Effector CD8-positive, alpha-beta T cell (primary cell): ENCODE data around the gene SNRNP35.
"Not testable (repeated sequence)": the region's sequence is repeated elsewhere in the genome, so short reads cannot be mapped to it uniquely, and the experiment has no call there.

Experiments
- DNase-seq: peaks from one replicate; lab custom pipeline; 2025; lab: John Stamatoyannopoulos, UW

The SNRNP35 gene

GRCh38 chr12:123449249-123449733, 8.6 kb upstream of the SNRNP35 start:
- no peak for DNase-seq

GRCh38 chr12:123449856-123450255, 8.1 kb upstream of the SNRNP35 start:
- no peak for DNase-seq

GRCh38 chr12:123450636-123451035, 7.3 kb upstream of the SNRNP35 start:
- DNase-seq = no peak

- DNase-seq = not testable (repeated sequence)
These were observed 5.7 kb upstream of the SNRNP35 start for GRCh38 chr12:123452276-123452550.

GRCh38 chr12:123453165-123453564, 4.8 kb upstream of the SNRNP35 start:
- no peak for DNase-seq

GRCh38 chr12:123463174-123463573, 5.2 kb downstream of the SNRNP35 start:
- DNase-seq = not testable (repeated sequence)

- DNase-seq = no peak
These were observed 7.1 kb downstream of the SNRNP35 start for GRCh38 chr12:123465084-123465483.

GRCh38 chr12:123468786-123469185, 10.8 kb downstream of the SNRNP35 start:
- no peak for DNase-seq

- no peak for DNase-seq
These were observed 12.0 kb downstream of the SNRNP35 start for GRCh38 chr12:123469978-123470377.

GRCh38 chr12:123471374-123472068, 13.6 kb downstream of the SNRNP35 start:
- no peak for DNase-seq

GRCh38 chr12:123472438-123472849, 14.5 kb downstream of the SNRNP35 start:
- DNase-seq = no peak

- DNase-seq = no peak
These were observed 16.7 kb downstream of the SNRNP35 start for GRCh38 chr12:123474485-123475245.

GRCh38 chr12:123475246-123475703, 17.3 kb downstream of the SNRNP35 start:
- no peak for DNase-seq

GRCh38 chr12:123478069-123478468, 20.1 kb downstream of the SNRNP35 start:
- no peak for DNase-seq

- DNase-seq = no peak
These were observed 20.8 kb downstream of the SNRNP35 start for GRCh38 chr12:123478762-123479161.

- DNase-seq = no peak
These were observed 21.7 kb downstream of the SNRNP35 start for GRCh38 chr12:123479442-123480180.

GRCh38 chr12:123481251-123481650, 23.3 kb downstream of the SNRNP35 start:
- not testable (repeated sequence) for DNase-seq

- no peak for DNase-seq
These were observed 24.9 kb downstream of the SNRNP35 start for GRCh38 chr12:123482876-123483275.

GRCh38 chr12:123483602-123484248, 25.8 kb downstream of the SNRNP35 start:
- no peak for DNase-seq

GRCh38 chr12:123485756-123486155, 27.8 kb downstream of the SNRNP35 start:
- DNase-seq = no peak

- no peak for DNase-seq
These were observed 29.5 kb downstream of the SNRNP35 start for GRCh38 chr12:123487428-123487827.
